ENCODE measurements around the gene RBCK1.
"Not testable (repeated sequence)": the region's sequence is repeated elsewhere in the genome, so short reads cannot be mapped to it uniquely, and the experiment has no call there.

RBCK1 gene

GRCh38 chr20:382291-383115 lies 25.6 kb upstream of the RBCK1 start:
- no peak for TF ChIP-seq CTCF (IDR thresholded peaks at IDR 0.05)
- Histone ChIP-seq H3K36me3 (ENCODE audit: control insufficient read depth, insufficient read depth, low read length) (no peaks in the 10 kb centered on the region), H3K27me3 (ENCODE audit: control insufficient read depth, insufficient read depth, low read length) (no peaks in the 10 kb centered on the region), H3K79me2 (no peaks in the 10 kb centered on the region), H3K9ac (no peak overlapping the region), H3K4me1 (no peaks in the 10 kb centered on the region), H3K4me3 (ENCODE audit: low read depth, low read length) (no peak overlapping the region), H3K4me2 (ENCODE audit: low read length) (peak overlapping the region; percentile 37), H2AFZ (peak overlapping the region; percentile 34), H3K9me3 (ENCODE audit: control insufficient read depth, low read length) (no peaks in the 10 kb centered on the region), H3K27ac (peak overlapping the region; percentile 42)

- H3K9ac ChIP-seq = no peak overlapping the region
- H3K4me3 ChIP-seq (ENCODE audit: low read depth, low read length) = no peak overlapping the region
- no peaks in the 10 kb centered on the region for H3K9me3 ChIP-seq (ENCODE audit: control insufficient read depth, low read length)
- H3K4me1 ChIP-seq = no peaks in the 10 kb centered on the region
- no peak for TF ChIP-seq CTCF (IDR thresholded peaks at IDR 0.05)
- no peaks in the 10 kb centered on the region for H3K79me2 ChIP-seq
- H3K27me3 ChIP-seq (ENCODE audit: control insufficient read depth, insufficient read depth, low read length) = no peaks in the 10 kb centered on the region
- no peak overlapping the region for H3K4me2 ChIP-seq (ENCODE audit: low read length)
- H3K27ac ChIP-seq = no peak overlapping the region
- H2AFZ ChIP-seq = no peak overlapping the region
- no peaks in the 10 kb centered on the region for H3K36me3 ChIP-seq (ENCODE audit: control insufficient read depth, insufficient read depth, low read length)
Observed at GRCh38 chr20:383889-384288, 24.2 kb upstream of the RBCK1 start.

- Histone ChIP-seq H3K4me2 (ENCODE audit: low read length) (no peak overlapping the region), H3K36me3 (ENCODE audit: control insufficient read depth, insufficient read depth, low read length) (no peaks in the 10 kb centered on the region), H2AFZ (no peak overlapping the region), H3K27ac (no peak overlapping the region), H3K4me1 (no peaks in the 10 kb centered on the region), H3K9me3 (ENCODE audit: control insufficient read depth, low read length) (no peaks in the 10 kb centered on the region), H3K27me3 (ENCODE audit: control insufficient read depth, insufficient read depth, low read length) (no peaks in the 10 kb centered on the region), H3K79me2 (no peaks in the 10 kb centered on the region), H3K4me3 (ENCODE audit: low read depth, low read length) (no peak overlapping the region), H3K9ac (no peak overlapping the region)
- TF ChIP-seq CTCF (IDR thresholded peaks at IDR 0.05) = no peak
Observed at GRCh38 chr20:384723-385122, 23.4 kb upstream of the RBCK1 start.

GRCh38 chr20:385448-385847 lies 22.7 kb upstream of the RBCK1 start:
- H3K9ac ChIP-seq = no peak overlapping the region
- H3K79me2 ChIP-seq = no peaks in the 10 kb centered on the region
- TF ChIP-seq CTCF (IDR thresholded peaks at IDR 0.05) = no peak
- no peaks in the 10 kb centered on the region for H3K27me3 ChIP-seq (ENCODE audit: control insufficient read depth, insufficient read depth, low read length)
- H3K9me3 ChIP-seq (ENCODE audit: control insufficient read depth, low read length) = no peaks in the 10 kb centered on the region
- no peak overlapping the region for H3K4me2 ChIP-seq (ENCODE audit: low read length)
- no peaks in the 10 kb centered on the region for H3K4me1 ChIP-seq
- no peaks in the 10 kb centered on the region for H3K36me3 ChIP-seq (ENCODE audit: control insufficient read depth, insufficient read depth, low read length)
- no peak overlapping the region for H2AFZ ChIP-seq
- no peak overlapping the region for H3K4me3 ChIP-seq (ENCODE audit: low read depth, low read length)
- no peak overlapping the region for H3K27ac ChIP-seq

GRCh38 chr20:386634-387033 lies 21.5 kb upstream of the RBCK1 start:
- H3K27ac ChIP-seq; H2AFZ ChIP-seq; H3K4me1 ChIP-seq; H3K9ac ChIP-seq; H3K79me2 ChIP-seq; H3K9me3 ChIP-seq (ENCODE audit: control insufficient read depth, low read length); H3K36me3 ChIP-seq (ENCODE audit: control insufficient read depth, insufficient read depth, low read length); H3K4me3 ChIP-seq (ENCODE audit: low read depth, low read length); H3K4me2 ChIP-seq (ENCODE audit: low read length); H3K27me3 ChIP-seq (ENCODE audit: control insufficient read depth, insufficient read depth, low read length): not testable (repeated sequence)

Measured in parathyroid adenoma (tissue), 2 donors.